Cardiac septum (tissue), 1 donor: Measurements from ENCODE around the gene FOXC1. TPM values are rescaled to one million over a fixed set of nuclear protein-coding genes. Genes with fewer than 3 reads are reported as not detected.

ENCODE experiments used
- DNase-seq: peaks from one replicate; pipeline ENCODE4 v3.0.0-alpha.2; 2020; ENCODE audit warnings: low spot score
- intact Hi-C: fragments of 100-400 bp; cut with DNase I; formaldehyde crosslinking; loops from one replicate; pipeline ENCODE4 v1.14.0; 2022
- total RNA-seq: library from RNA; stranded (reverse); fragmentation: NEBNext Ultra II Directional; extraction: Animal tissue kit (Norgen Biotek cat#: 25700); gene quantifications from one replicate; pipeline ENCODE4 v1.2.1, GENCODE V29; 2021
- donor health status: DM: no; HTN: no; CAD: no.

The FOXC1 gene
- total RNA-seq, 1 donor from 2014 or later = 6.4 TPM

DNA sequence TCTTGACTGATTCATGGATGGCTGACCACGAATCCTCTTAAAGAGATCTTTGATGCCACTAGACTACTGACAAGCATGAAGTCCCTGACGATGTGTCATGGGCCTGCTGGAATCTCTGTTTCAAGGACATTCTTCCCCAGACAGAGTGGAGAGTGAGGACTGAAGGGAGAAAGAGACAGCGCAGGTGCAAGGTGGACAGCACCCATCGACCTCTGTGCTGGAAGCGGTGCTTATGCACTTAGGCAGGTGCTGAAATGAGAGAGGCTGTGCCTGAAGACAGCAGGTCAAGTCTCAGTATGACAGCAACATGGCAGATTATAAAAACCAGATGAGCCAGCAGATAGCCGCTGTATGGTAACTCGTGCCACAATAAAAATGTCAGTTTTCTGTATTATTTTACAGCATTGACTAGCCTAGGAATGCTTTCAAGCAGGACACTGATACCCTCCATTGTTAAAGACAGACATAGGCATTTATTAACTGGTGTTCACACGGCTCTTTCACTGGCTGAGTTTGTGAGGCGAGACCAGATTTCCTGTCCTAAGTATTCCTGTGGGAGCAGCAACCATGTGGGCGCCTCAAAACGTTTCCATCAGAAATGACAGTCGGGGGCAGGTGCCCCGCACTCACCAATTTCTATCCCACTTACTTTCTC is 47.5 kb downstream of the FOXC1 start:
- intact Hi-C loops = no loop called here
- no peak for DNase-seq

DNA sequence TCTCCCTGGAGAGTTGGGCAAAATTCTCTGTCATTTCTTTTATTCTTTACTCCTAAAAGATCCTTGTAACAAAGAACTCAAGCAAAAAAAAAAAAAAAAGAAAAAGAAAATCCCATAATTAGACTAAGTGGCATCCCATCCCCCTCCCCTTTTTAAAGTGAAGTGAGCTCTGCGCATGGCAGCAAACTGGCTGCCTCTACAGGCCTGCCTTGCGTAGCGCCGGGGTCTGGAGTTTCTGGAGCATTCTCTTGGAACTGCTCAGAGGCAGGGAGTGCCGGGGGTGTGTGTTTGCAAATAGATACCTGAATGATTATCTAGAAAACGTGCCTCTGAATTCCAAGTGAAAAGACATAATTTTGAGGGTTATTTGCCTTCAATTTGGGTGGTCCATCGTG is 48.1 kb downstream of the FOXC1 start:
- intact Hi-C loops = no loop called here
- DNase-seq = no peak

DNA sequence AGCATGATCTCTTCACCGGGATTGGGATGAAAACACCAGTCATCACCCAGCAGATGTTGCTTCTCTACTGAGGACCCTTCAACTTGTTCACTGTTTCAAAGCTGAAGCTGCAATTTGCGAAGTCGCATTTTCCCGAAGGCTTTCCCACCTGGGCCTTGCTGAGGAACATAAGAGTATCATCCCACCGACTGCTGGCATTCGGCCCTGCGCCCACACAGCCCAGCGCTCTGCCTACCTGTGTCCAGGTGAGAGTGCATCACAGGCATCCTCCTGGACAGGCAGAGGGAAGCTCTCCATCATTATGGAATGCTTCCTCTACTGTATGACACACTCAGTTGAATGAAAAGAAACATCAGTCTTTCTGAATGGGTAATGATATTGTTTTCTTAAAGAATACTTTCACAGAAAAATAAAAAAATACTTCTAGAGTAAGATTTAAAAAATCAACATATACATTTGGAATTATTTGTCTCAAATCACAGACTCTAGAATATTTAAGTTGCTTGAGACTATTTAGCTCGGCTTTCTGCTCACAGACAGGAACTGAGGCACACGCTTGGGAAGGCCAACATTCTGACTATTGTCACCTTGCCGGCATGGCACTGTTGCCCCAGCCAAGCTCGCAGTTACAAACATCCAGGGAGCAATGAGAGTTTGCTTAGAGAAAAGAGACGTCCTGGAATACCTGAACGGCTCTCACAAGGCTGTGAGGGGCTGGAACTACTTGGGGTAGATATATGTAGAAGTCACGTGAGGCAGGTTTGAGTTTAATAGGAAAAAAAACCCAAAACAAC is 48.7 kb downstream of the FOXC1 start:
- no peak for DNase-seq
- intact Hi-C loops = no loop called here

DNA sequence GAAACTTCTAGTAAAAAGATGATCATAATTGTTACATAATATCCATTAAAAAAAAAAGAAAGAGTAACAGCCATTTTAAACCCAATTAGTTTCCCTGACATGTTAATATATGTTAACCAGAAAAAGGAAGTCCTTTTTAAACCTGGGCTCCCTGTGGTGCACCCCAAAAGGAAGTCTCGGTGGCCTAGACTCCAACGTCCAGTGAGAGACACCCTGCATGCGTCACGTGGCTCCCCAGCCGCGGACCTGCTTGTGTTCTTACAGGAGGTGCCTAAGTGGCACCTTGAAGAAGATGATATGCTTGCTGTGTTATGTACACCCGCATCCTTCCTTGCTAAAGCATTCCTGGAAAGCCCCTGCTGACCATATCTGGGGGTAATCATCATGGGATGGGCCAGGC is 50.1 kb downstream of the FOXC1 start:
- intact Hi-C loops = no loop called here
- DNase-seq = no peak

DNA sequence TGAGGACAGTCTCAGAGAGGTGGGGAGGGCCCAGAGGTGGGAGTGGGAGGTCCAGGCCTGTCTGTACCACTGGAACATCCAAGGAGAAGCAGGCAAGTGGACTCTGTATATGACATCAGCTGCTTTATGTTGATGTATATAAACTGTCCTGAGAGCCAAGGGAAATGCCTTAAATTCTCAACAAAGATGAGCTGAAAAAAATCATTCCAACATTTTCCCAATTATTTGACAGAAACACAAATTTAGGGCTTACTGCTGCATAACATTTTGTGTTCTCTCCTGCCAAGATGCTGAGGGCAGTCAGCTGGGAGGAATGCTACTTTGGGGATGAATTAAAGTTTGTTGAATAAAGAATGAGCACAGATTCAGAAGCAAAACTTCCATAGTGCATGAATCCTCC is 52.8 kb downstream of the FOXC1 start:
- DNase-seq = no peak
- intact Hi-C loops = no loop called here

Other genes with a start within 250 kb of the FOXC1 start
- gene FOXF2, start 220.3 kb upstream of the FOXC1 start, total RNA-seq = 0.43 TPM